Gastroesophageal sphincter (tissue), 3 donors: ENCODE measurements around the gene KIF2A.

Experiments used
- EP300 ChIP-seq: sonication (generic); formaldehyde crosslinking; IDR thresholded peaks from one replicate; pipeline ENCODE4 v1.6.1; 2017; ENCODE audit warnings: antibody characterized with exemption, mild to moderate bottlenecking
- POLR2A ChIP-seq, 2 donors: fragments of 450-650 bp; IDR thresholded peaks; one replicate each; pipeline ENCODE4 v1.6.1; 2017; ENCODE audit warnings: antibody characterized with exemption in 2 of 2, mild to moderate bottlenecking in 2 of 2, moderate library complexity in 1 of 2
- POLR2AphosphoS5 ChIP-seq: sonication (generic); formaldehyde crosslinking; IDR thresholded peaks from one replicate; pipeline ENCODE4 v1.6.1; 2017; ENCODE audit warnings: antibody characterized with exemption
- TF ChIP-seq, protein P1 (sequence below), 4 experiments: fragments of 200-600 bp in 2 of 4; fragments of 450-650 bp in 2 of 4; sonication (generic) in 1 of 4; IDR thresholded peaks; one replicate each; pipeline ENCODE4 v1.5.1; 2017 to 2019; ENCODE audit warnings: antibody characterized with exemption in 4 of 4, mild to moderate bottlenecking in 2 of 4, moderate library complexity in 2 of 4

DNA sequence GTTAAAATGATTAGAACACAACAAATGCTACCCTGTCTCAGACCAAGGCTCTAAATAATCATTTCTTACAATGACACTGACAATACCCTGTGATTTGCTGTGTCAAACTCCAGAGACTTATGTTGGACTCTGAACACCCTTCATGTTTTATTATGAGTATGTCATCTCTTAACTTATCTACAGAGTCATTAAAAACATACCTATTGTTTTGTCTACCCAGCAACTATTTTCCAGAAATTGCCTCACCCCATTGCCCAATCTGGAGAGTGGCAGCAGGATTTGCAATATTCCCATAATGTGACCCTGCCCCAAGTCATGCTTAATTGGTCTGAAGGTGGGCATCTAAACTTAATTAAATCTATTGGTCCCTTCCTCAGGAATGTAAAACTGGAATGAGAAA, 23.0 kb upstream of the KIF2A start:
- TF ChIP-seq, protein P1, sequence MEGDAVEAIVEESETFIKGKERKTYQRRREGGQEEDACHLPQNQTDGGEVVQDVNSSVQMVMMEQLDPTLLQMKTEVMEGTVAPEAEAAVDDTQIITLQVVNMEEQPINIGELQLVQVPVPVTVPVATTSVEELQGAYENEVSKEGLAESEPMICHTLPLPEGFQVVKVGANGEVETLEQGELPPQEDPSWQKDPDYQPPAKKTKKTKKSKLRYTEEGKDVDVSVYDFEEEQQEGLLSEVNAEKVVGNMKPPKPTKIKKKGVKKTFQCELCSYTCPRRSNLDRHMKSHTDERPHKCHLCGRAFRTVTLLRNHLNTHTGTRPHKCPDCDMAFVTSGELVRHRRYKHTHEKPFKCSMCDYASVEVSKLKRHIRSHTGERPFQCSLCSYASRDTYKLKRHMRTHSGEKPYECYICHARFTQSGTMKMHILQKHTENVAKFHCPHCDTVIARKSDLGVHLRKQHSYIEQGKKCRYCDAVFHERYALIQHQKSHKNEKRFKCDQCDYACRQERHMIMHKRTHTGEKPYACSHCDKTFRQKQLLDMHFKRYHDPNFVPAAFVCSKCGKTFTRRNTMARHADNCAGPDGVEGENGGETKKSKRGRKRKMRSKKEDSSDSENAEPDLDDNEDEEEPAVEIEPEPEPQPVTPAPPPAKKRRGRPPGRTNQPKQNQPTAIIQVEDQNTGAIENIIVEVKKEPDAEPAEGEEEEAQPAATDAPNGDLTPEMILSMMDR (IDR thresholded peaks at IDR 0.05) = no peak
- TF ChIP-seq POLR2A (IDR thresholded peaks at IDR 0.05) = no peak
- no peak for TF ChIP-seq POLR2AphosphoS5
- no peak for TF ChIP-seq EP300
